ENCODE data around the gene CITED1. TPM values are rescaled to one million over a fixed set of nuclear protein-coding genes. Genes with fewer than 3 reads are reported as not detected.

CITED1 gene
- total RNA-seq, 2 donors from 2014 or later, result 3.7 TPM; not detected in 1

GRCh38 chrX:72270316-72270866 is 35.3 kb downstream of the CITED1 start:
- ATAC-seq (ENCODE audit: insufficient number of reproducible peaks, low FRiP score, low read depth), result no peak
- no peak for DNase-seq (ENCODE audit: low spot score)

GRCh38 chrX:72269671-72270251 is 36.0 kb downstream of the CITED1 start:
- Histone ChIP-seq H3K4me1 (ENCODE audit: control insufficient read depth in 1 of 2, low read depth in 2 of 2) (no peaks in the 10 kb centered on the region), H3K9me3 (no peaks in the 10 kb centered on the region), H3K4me3 (no peak overlapping the region), H3K36me3 (peaks cover 16% of the 10 kb centered on the region), H3K27ac (peak overlapping the region; percentile 34 to 73), H3K27me3 (replicated peaks; ENCODE audit: insufficient read depth) (no peaks in the 10 kb centered on the region)
- ATAC-seq (ENCODE audit: insufficient number of reproducible peaks, low FRiP score, low read depth) (no peak), DNase-seq (ENCODE audit: low spot score) (peak; percentile 2)
- TF ChIP-seq CTCF (IDR thresholded peaks at IDR 0.05), result no peak

More at GRCh38 chrX:72270316-72270866, 35.3 kb downstream of the CITED1 start:
- Histone ChIP-seq H3K27ac (peak overlapping the region; percentile 34 to 61), H3K4me3 (no peak overlapping the region), H3K4me1 (ENCODE audit: control insufficient read depth in 1 of 2, low read depth in 2 of 2) (peaks cover 0 to 2% of the 10 kb centered on the region in 2 donors), H3K27me3 (replicated peaks; ENCODE audit: insufficient read depth) (no peaks in the 10 kb centered on the region), H3K36me3 (peaks cover 20% of the 10 kb centered on the region), H3K9me3 (no peaks in the 10 kb centered on the region)
- no peak for TF ChIP-seq CTCF (IDR thresholded peaks at IDR 0.05)

GRCh38 chrX:72268597-72269365 is 36.9 kb downstream of the CITED1 start:
- Histone ChIP-seq H3K36me3 (peaks cover 9% of the 10 kb centered on the region), H3K27me3 (replicated peaks; ENCODE audit: insufficient read depth) (no peaks in the 10 kb centered on the region), H3K27ac (peak overlapping the region; percentile 22 to 73), H3K4me3 (no peak overlapping the region), H3K4me1 (ENCODE audit: control insufficient read depth in 1 of 2, low read depth in 2 of 2) (no peaks in the 10 kb centered on the region), H3K9me3 (no peaks in the 10 kb centered on the region)
- TF ChIP-seq CTCF (IDR thresholded peaks at IDR 0.05), result no peak
- DNase-seq (ENCODE audit: low spot score), result no peak
- ATAC-seq (ENCODE audit: insufficient number of reproducible peaks, low FRiP score, low read depth), result no peak

- no peaks in the 10 kb centered on the region for H3K4me1 ChIP-seq (ENCODE audit: control insufficient read depth in 1 of 2, low read depth in 2 of 2)
- ATAC-seq (ENCODE audit: insufficient number of reproducible peaks, low FRiP score, low read depth), result no peak
Measured at GRCh38 chrX:72265263-72265662, 40.5 kb downstream of the CITED1 start.

More at GRCh38 chrX:72265263-72265662, 40.5 kb downstream of the CITED1 start:
- no peak for TF ChIP-seq CTCF (IDR thresholded peaks at IDR 0.05)
- H3K4me3 ChIP-seq, result no peak overlapping the region
- no peaks in the 10 kb centered on the region for H3K27me3 ChIP-seq (replicated peaks; ENCODE audit: insufficient read depth)
- no peaks in the 10 kb centered on the region for H3K36me3 ChIP-seq
- DNase-seq (ENCODE audit: low spot score), result no peak
- no peak overlapping the region for H3K27ac ChIP-seq
- no peaks in the 10 kb centered on the region for H3K9me3 ChIP-seq
